ENCODE measurements around the gene OLIG3. TPM values are rescaled to one million over a fixed set of nuclear protein-coding genes. Genes with fewer than 3 reads are reported as not detected.

OLIG3 gene
- total RNA-seq, 4 donors from 2014 or later, result not detected

DNA sequence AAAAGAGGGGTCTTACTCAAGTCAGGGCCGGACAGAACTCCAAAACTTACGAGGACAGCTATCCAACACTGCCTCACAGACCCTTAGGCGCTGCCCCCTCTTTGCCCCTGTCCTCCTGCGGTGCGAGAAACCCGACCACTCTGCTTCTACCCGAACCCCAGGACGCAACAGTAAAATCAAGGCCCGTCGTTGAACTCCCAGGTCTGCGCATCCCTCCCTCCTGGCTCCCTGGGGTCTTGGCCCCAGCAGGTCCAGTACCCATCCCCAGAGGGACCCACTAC is 6.4 kb downstream of the OLIG3 start:
- intact Hi-C loops (cut with DNase I; ENCODE audit: low total_unique reads), result no loop called here
- H3K9me3 ChIP-seq, result no peaks in the 10 kb centered on the region
- no peak for DNase-seq
- no peaks in the 10 kb centered on the region for H3K36me3 ChIP-seq
- H3K4me1 ChIP-seq, result no peaks in the 10 kb centered on the region
- TF ChIP-seq, protein P1, sequence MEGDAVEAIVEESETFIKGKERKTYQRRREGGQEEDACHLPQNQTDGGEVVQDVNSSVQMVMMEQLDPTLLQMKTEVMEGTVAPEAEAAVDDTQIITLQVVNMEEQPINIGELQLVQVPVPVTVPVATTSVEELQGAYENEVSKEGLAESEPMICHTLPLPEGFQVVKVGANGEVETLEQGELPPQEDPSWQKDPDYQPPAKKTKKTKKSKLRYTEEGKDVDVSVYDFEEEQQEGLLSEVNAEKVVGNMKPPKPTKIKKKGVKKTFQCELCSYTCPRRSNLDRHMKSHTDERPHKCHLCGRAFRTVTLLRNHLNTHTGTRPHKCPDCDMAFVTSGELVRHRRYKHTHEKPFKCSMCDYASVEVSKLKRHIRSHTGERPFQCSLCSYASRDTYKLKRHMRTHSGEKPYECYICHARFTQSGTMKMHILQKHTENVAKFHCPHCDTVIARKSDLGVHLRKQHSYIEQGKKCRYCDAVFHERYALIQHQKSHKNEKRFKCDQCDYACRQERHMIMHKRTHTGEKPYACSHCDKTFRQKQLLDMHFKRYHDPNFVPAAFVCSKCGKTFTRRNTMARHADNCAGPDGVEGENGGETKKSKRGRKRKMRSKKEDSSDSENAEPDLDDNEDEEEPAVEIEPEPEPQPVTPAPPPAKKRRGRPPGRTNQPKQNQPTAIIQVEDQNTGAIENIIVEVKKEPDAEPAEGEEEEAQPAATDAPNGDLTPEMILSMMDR (IDR thresholded peaks at IDR 0.05), result no peak
- no peak for TF ChIP-seq POLR2A (IDR thresholded peaks at IDR 0.05)
- H3K27ac ChIP-seq, result no peak overlapping the region
- no peak overlapping the region for H3K4me3 ChIP-seq
- peaks cover 5 to 56% of the 10 kb centered on the region in 2 donors for H3K27me3 ChIP-seq

DNA sequence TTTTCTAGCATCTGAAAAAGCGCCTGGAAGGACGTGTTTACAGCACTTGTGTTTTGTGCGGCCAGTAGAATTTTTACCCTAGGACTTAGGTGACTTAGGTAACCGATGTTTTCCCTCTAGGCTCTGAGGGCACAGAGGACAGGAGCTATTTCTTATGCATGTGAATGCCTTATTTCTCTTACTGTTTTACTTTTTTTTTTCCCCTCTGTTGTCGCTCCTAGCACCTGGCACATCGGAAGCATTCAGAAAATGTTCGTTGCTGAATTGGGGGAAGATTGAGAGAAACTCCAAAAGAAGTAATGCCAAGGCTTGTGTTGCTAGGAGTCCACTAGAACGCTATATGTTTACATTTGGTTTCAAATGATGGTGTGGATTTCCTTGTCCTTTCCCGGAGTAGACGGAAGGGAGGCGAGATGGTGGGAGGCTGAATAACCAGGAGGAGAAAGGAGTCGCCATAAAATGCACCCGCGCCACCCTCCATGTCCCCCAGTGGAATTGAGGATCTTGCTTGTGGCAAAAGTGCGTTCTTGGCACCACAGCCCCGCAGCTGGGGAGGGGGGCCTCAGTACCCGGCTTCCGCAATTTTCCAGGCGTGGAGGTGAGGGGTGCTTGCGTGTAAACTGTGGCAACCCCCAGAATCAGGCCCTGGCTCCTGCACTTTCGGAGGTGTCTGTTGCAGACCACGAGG is 6.9 kb downstream of the OLIG3 start:
- Histone ChIP-seq H3K9me3 (no peaks in the 10 kb centered on the region), H3K4me1 (no peaks in the 10 kb centered on the region), H3K27ac (no peak overlapping the region), H3K4me3 (no peak overlapping the region), H3K36me3 (no peaks in the 10 kb centered on the region), H3K27me3 (peaks cover 5 to 51% of the 10 kb centered on the region in 2 donors)
- no peak for DNase-seq
- intact Hi-C loops (cut with DNase I; ENCODE audit: low total_unique reads), result no loop called here
- TF ChIP-seq, protein P1 (IDR thresholded peaks at IDR 0.05), result no peak
- no peak for TF ChIP-seq POLR2A (IDR thresholded peaks at IDR 0.05)

DNA sequence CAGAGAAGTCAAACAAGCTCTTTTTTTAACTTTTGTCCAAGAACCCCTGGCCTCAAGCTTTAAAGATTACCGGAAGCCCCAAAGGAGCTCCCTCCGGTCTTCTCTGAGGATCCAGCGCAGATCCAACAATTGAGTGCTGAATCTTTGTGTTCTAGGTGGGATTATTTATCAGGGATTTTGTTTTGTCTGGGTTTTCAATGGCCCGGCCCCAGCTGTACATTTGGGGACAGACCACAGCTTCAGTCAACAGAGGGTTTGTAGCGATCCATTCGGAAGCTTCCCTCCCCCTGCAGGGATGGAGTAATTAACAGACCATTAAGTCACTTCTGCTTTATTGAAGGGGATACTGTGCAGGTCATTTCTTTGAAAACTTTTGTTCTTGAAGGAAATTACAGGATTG is 7.8 kb downstream of the OLIG3 start:
- peaks cover 5 to 42% of the 10 kb centered on the region in 2 donors for H3K27me3 ChIP-seq
- H3K4me1 ChIP-seq, result no peaks in the 10 kb centered on the region
- H3K36me3 ChIP-seq, result no peaks in the 10 kb centered on the region
- TF ChIP-seq POLR2A (IDR thresholded peaks at IDR 0.05), result no peak
- TF ChIP-seq, protein P1 (IDR thresholded peaks at IDR 0.05), result no peak
- no peak overlapping the region for H3K4me3 ChIP-seq
- intact Hi-C loops (cut with DNase I; ENCODE audit: low total_unique reads), result no loop called here
- no peaks in the 10 kb centered on the region for H3K9me3 ChIP-seq
- no peak for DNase-seq
- no peak overlapping the region for H3K27ac ChIP-seq

DNA sequence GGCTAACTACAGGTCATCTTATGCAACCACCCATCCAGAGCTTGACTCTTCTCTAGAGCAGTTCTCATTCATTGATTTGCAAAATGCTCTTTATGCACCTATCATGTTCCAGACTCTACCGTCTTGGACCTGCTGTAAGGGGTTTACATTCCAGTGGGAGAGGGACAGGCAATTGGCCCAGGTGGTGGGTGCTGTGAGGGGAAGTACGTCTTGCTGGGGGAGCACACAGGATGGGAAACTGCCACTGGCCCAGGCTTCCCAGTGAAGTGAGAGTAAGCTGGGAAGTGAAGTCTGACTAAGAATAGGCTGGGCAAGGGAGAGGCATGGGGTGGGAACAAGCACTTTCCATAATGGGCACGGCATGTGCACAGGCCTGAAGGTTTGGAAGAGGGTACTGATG is 13.8 kb downstream of the OLIG3 start:
- H3K36me3 ChIP-seq, result no peaks in the 10 kb centered on the region
- H3K27me3 ChIP-seq, result no peaks in the 10 kb centered on the region
- TF ChIP-seq, protein P1 (IDR thresholded peaks at IDR 0.05), result no peak
- TF ChIP-seq POLR2A (IDR thresholded peaks at IDR 0.05), result no peak
- no peak overlapping the region for H3K4me3 ChIP-seq
- no peaks in the 10 kb centered on the region for H3K4me1 ChIP-seq
- H3K9me3 ChIP-seq, result no peaks in the 10 kb centered on the region
- intact Hi-C loops (cut with DNase I; ENCODE audit: low total_unique reads), result no loop called here
- DNase-seq, result no peak
- no peak overlapping the region for H3K27ac ChIP-seq

DNA sequence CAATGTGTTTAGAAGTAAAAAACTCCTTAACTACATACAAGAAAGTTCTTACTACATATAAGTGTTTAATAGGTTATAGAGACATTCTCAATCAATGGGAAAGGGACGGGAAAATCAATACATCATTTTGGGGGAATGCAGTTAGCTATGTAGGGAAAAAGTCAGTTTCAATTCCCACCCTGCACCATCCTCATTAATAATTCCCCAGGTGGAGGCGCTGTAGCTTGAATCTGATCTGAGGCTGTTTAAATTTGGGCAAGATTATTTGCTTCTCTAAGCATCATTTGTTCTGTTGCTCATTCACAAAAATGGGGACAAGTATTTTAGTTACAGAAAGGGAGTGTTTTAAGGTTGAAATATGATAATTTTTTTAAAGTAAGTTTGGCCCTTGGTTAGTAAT is 19.1 kb downstream of the OLIG3 start:
- intact Hi-C loops (cut with DNase I; ENCODE audit: low total_unique reads), result no loop called here
- no peak overlapping the region for H3K27ac ChIP-seq
- no peaks in the 10 kb centered on the region for H3K9me3 ChIP-seq
- no peak for DNase-seq
- no peaks in the 10 kb centered on the region for H3K36me3 ChIP-seq
- peaks cover 0 to 3% of the 10 kb centered on the region in 2 donors for H3K27me3 ChIP-seq
- H3K4me3 ChIP-seq, result no peak overlapping the region
- TF ChIP-seq, protein P1 (IDR thresholded peaks at IDR 0.05), result no peak
- TF ChIP-seq POLR2A (IDR thresholded peaks at IDR 0.05), result no peak
- H3K4me1 ChIP-seq, result no peaks in the 10 kb centered on the region

All from uterus (tissue), 4 donors.